Neutrophil (primary cell): ENCODE data around the gene ADD1.

ENCODE experiments used
- H3K27ac ChIP-seq: fragments of 200-600 bp; sonication (generic); 2 replicates; pipeline ENCODE4 v1.5.1; 2016; ENCODE audit warnings: mild to moderate bottlenecking, moderate library complexity
- H3K27me3 ChIP-seq: fragments of 200-600 bp; sonication (generic); 2 replicates; pipeline ENCODE4 v1.6.0; 2016; ENCODE audit warnings: mild to moderate bottlenecking
- H3K36me3 ChIP-seq: fragments of 200-600 bp; sonication (generic); 2 replicates; pipeline ENCODE4 v1.5.1; 2017
- H3K4me1 ChIP-seq, 2 experiments: fragments of 200-600 bp in 1 of 2; sonication (generic) in 1 of 2; 1 replicate in 1 of 2; 2 replicates in 1 of 2; pipeline versions ENCODE4 v1.5.1 to v1.6.1; 2013 to 2016; ENCODE audit warnings: low read depth in 1 of 2, low read length in 1 of 2, mild to moderate bottlenecking in 1 of 2, moderate library complexity in 1 of 2; ENCODE audit not compliant: control insufficient read depth in 1 of 2, insufficient read depth in 1 of 2
- H3K4me3 ChIP-seq, 2 experiments: fragments of 200-600 bp in 1 of 2; sonication (generic) in 1 of 2; 1 replicate in 1 of 2; 2 replicates in 1 of 2; pipeline ENCODE4 v1.5.1; 2013 to 2016; ENCODE audit warnings: low read depth in 1 of 2, low read length in 1 of 2, mild to moderate bottlenecking in 1 of 2, moderate library complexity in 1 of 2
- H3K9me3 ChIP-seq: fragments of 200-600 bp; sonication (generic); 2 replicates; pipeline ENCODE4 v1.5.1; 2016
- TF ChIP-seq, protein P1 (sequence below): fragments of 200-600 bp; sonication (generic); IDR thresholded peaks from 2 replicates; pipeline ENCODE4 v1.5.1; 2016; ENCODE audit warnings: antibody characterized with exemption

The ADD1 gene

DNA sequence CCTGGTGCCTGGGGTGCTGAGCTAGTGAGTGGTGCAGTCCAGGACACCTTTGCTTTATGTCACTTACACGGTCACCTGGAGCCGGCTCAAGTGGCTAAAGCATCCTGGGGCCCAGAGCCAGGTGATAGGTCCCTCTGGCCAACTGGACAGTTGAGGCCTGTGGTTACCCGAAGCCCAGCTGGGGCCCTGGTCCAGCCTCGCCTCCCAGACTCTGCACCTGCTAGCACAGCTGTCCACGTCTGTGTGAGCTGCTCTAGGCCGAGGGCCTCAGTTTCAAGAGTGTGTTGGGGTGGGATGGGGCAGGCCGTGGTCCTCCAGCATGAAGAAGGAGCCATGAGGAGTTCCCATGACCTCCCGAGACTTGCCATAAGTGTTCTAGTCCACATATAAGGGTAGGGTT is 7.7 kb upstream of the ADD1 start:
- H3K9me3 ChIP-seq = no peaks in the 10 kb centered on the region
- H3K4me3 ChIP-seq = no peak overlapping the region
- H3K27ac ChIP-seq = peak overlapping the region; percentile 91
- peaks cover 34 to 36% of the 10 kb centered on the region in 2 experiments for H3K4me1 ChIP-seq
- TF ChIP-seq, protein P1, sequence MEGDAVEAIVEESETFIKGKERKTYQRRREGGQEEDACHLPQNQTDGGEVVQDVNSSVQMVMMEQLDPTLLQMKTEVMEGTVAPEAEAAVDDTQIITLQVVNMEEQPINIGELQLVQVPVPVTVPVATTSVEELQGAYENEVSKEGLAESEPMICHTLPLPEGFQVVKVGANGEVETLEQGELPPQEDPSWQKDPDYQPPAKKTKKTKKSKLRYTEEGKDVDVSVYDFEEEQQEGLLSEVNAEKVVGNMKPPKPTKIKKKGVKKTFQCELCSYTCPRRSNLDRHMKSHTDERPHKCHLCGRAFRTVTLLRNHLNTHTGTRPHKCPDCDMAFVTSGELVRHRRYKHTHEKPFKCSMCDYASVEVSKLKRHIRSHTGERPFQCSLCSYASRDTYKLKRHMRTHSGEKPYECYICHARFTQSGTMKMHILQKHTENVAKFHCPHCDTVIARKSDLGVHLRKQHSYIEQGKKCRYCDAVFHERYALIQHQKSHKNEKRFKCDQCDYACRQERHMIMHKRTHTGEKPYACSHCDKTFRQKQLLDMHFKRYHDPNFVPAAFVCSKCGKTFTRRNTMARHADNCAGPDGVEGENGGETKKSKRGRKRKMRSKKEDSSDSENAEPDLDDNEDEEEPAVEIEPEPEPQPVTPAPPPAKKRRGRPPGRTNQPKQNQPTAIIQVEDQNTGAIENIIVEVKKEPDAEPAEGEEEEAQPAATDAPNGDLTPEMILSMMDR = no peak
- H3K27me3 ChIP-seq = no peaks in the 10 kb centered on the region
- H3K36me3 ChIP-seq = peaks cover 70% of the 10 kb centered on the region

DNA sequence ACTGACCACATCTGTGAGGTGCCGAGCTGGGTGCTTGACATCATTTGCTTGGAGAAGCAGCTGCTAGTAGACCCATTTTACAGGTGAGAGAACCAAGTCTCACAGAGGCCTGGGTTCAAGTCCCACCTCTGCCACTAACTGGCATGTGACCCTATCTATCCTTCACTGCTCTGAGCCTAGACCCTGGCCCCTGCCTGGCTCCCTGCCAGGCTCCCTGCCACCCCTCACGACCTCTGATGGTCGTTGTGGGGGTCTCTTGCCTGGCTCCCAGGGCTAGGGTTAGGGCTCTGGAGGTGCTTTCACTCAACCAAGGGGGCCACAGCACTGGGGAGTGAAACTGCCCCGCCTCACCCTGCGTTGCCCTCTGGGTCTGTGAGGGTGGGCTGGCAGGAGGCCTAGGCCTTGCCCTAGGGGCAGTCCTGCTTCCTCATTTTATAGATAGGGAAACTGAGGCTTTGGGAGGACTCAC is 7.2 kb upstream of the ADD1 start:
- TF ChIP-seq, protein P1 = no peak
- Histone ChIP-seq H3K27me3 (no peaks in the 10 kb centered on the region), H3K4me3 (no peak overlapping the region), H3K27ac (peak overlapping the region; percentile 91), H3K4me1 (peaks cover 34 to 36% of the 10 kb centered on the region in 2 experiments), H3K9me3 (no peaks in the 10 kb centered on the region), H3K36me3 (peaks cover 65% of the 10 kb centered on the region)

DNA sequence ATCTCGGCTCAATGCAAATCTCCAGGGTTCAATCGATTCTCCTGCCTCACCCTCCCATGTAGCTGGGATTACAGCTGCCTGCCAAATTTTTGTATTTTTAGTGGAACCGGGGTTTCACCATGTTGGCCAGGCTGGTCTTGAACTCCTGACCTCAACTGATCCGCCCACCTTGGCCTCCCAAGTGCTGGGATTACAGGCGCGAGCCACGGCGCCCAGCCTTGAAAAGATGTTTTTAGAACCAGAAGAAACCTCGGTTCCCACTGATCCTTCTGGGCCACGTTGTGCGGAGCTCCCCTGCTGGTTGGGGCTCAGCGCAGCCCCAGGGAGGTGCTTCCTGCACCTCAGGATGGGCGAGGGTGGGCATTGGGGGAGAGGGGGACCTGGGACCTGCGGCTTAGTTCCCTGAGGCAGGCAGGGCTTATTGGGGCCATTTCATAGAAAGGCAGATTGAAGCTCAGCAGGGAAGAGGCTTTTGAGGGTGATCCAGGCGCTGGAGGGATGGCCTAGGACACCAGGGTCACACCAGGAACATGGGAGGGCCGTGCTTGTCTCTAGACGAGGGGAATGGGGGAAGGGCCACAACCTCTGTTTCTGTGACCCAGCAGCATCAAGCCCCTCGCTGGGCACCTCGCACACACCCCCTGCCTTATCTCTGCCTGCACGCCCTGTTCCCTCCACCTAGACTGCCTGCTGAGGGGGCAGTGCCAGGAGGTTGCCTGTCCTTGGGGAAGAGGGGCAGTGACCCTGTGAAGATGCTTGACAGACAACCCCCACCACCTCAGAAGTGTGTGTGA is 6.3 kb upstream of the ADD1 start:
- Histone ChIP-seq H3K4me3 (peak overlapping the region; percentile 23 to 53), H3K4me1 (peaks cover 34 to 37% of the 10 kb centered on the region in 2 experiments), H3K27me3 (no peaks in the 10 kb centered on the region), H3K27ac (peak overlapping the region; percentile 91), H3K9me3 (no peaks in the 10 kb centered on the region), H3K36me3 (peaks cover 56% of the 10 kb centered on the region)
- TF ChIP-seq, protein P1 = no peak

DNA sequence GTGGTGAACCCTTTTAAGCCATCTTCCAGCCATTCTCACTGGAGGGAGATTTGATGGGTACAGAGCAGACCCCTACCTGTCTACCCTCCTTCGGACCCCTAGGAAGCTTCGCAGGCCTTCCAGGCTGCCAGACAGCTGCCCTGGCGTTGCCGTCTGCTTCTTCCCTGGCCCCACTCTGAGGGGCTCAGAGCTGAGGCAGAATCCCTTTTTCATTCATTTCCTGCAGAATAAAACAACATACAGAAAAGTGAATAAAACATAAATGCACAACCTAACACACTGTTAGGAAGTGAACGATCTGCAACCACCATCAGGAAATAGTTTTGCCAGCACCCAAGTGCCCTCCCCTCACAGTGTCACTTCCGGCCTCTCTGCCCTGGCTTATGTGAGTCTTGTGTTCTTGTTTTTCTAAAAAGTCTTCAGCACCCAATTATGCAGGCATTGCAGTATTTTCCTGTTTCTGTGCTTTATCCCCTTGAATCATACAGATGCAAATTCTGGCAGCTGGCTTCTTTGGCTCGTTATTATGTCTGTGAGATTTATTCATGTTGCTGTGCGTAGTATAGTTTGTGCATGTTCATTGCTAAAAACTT is 5.6 kb upstream of the ADD1 start:
- peak overlapping the region; percentile 91 for H3K27ac ChIP-seq
- H3K4me1 ChIP-seq = peaks cover 40 to 44% of the 10 kb centered on the region in 2 experiments
- H3K36me3 ChIP-seq = peaks cover 49% of the 10 kb centered on the region
- no peaks in the 10 kb centered on the region for H3K27me3 ChIP-seq
- TF ChIP-seq, protein P1 = no peak
- peak overlapping the region; percentile 23 to 53 for H3K4me3 ChIP-seq
- H3K9me3 ChIP-seq = no peaks in the 10 kb centered on the region

GRCh38 chr4:2839060-2839459 is 4.6 kb upstream of the ADD1 start:
- Histone ChIP-seq H3K9me3 (no peaks in the 10 kb centered on the region), H3K27ac (peak overlapping the region; percentile 91), H3K36me3 (peaks cover 39% of the 10 kb centered on the region), H3K4me1 (peaks cover 43 to 46% of the 10 kb centered on the region in 2 experiments), H3K4me3 (no peak overlapping the region), H3K27me3 (no peaks in the 10 kb centered on the region)
- TF ChIP-seq, protein P1 = no peak
